Measurements from ENCODE around the gene OBSCN. TPM values are rescaled to one million over a fixed set of nuclear protein-coding genes. Genes with fewer than 3 reads are reported as not detected.

The OBSCN gene
- total RNA-seq, 1 experiment from 2014 or later: 10.5 TPM

- ChIA-PET POLR2A (no interaction called here), CTCF (interaction anchor here (0.6 kb wide), 1 partner anchor 49 kb away, joined by 3 read pairs; no protein-coding TSS in a partner anchor)
- no TSS peak for BruUV-seq (replicated peaks)
- Histone ChIP-seq H3K9me3 (ENCODE audit: control insufficient read depth, insufficient read depth, low read depth, low read length) (no peaks in the 10 kb centered on the region), H3K4me1 (ENCODE audit: control insufficient read depth, insufficient read depth, low read length) (0 out of 2 replicates have a peak, but pooled peaks cover 2% of the 10 kb centered on the region), H3K27ac (ENCODE audit: low read length) (no peak overlapping the region), H3K27me3 (ENCODE audit: control insufficient read depth, insufficient read depth, low read length) (no peaks in the 10 kb centered on the region), H3K4me3 (ENCODE audit: low read depth in 2 of 2, low read length in 2 of 2) (peak overlapping the region; percentile 53 to 60), H3K36me3 (ENCODE audit: control insufficient read depth, insufficient read depth, low read length) (no peaks in the 10 kb centered on the region)
- intact Hi-C loops (cut with micrococcal nuclease; ENCODE audit: unreplicated experiment) (no loop called here), in situ Hi-C loops (cut with HindIII; ENCODE audit: low pct_unique_long_range_greater_than_20kb, low sequenced_read_pairs) (no loop called here)
- ATAC-seq (peak; percentile 64), DNase-seq (ENCODE audit: low read depth, low spot score) (no peak)
- TF ChIP-seq CTCF (IDR thresholded peaks at IDR 0.05): peak; percentile 81
- TF ChIP-seq REST (IDR thresholded peaks at IDR 0.05; ENCODE audit: insufficient read depth in 1 of 2, low read depth in 2 of 2, low read length in 1 of 2): no peak
- no peak for TF ChIP-seq TCF7L2 (IDR thresholded peaks at IDR 0.05; ENCODE audit: low read depth, low read length)
- no peak for TF ChIP-seq SIN3A (IDR thresholded peaks at IDR 0.05; ENCODE audit: borderline replicate concordance, insufficient read depth, low read depth, low read length)
- TF ChIP-seq POLR2AphosphoS5 (IDR thresholded peaks at IDR 0.05; ENCODE audit: low read depth, low read length): peak; percentile 39; the same call in 1 of the 2 replicates
These were observed 170.4 kb downstream of the OBSCN start for GRCh38 chr1:228378090-228378872.

- ChIA-PET POLR2A (no interaction called here), CTCF (no interaction called here)
- H3K27ac ChIP-seq (ENCODE audit: low read length): no peak overlapping the region
- H3K4me3 ChIP-seq (ENCODE audit: low read depth in 2 of 2, low read length in 2 of 2): peak overlapping the region; percentile 53 to 60
- H3K9me3 ChIP-seq (ENCODE audit: control insufficient read depth, insufficient read depth, low read depth, low read length): no peaks in the 10 kb centered on the region
- intact Hi-C loops (cut with micrococcal nuclease; ENCODE audit: unreplicated experiment): no loop called here
- TF ChIP-seq CTCF (IDR thresholded peaks at IDR 0.05): peak; percentile 38
- TF ChIP-seq REST (IDR thresholded peaks at IDR 0.05; ENCODE audit: insufficient read depth in 1 of 2, low read depth in 2 of 2, low read length in 1 of 2): no peak
- no peak for TF ChIP-seq POLR2AphosphoS5 (IDR thresholded peaks at IDR 0.05; ENCODE audit: low read depth, low read length)
- in situ Hi-C loops (cut with HindIII; ENCODE audit: low pct_unique_long_range_greater_than_20kb, low sequenced_read_pairs): no loop called here
- DNase-seq (ENCODE audit: low read depth, low spot score) (no peak), ATAC-seq (0 out of 2 replicates have a peak, but pooled peaks have one; percentile 11)
- H3K36me3 ChIP-seq (ENCODE audit: control insufficient read depth, insufficient read depth, low read length): no peaks in the 10 kb centered on the region
- no peaks in the 10 kb centered on the region for H3K27me3 ChIP-seq (ENCODE audit: control insufficient read depth, insufficient read depth, low read length)
- 0 out of 2 replicates have a peak, but pooled peaks cover 2% of the 10 kb centered on the region for H3K4me1 ChIP-seq (ENCODE audit: control insufficient read depth, insufficient read depth, low read length)
- BruUV-seq (replicated peaks): no TSS peak
These were observed 171.1 kb downstream of the OBSCN start for GRCh38 chr1:228378873-228379460.
